Endothelial cell of umbilical vein (primary cell): ENCODE data around the gene GALNT4. TPM values are rescaled to one million over a fixed set of nuclear protein-coding genes. Genes with fewer than 3 reads are reported as not detected.

ENCODE experiments used
- BruUV-seq: library from RNA; stranded (reverse); fragments of 400-500 nt; replicated peaks from 2 replicates; lab custom pipeline; 2021; lab: Mats Ljungman, UMichigan
- CTCF ChIA-PET: fragments of 300-600, 350-600 bp; sonication (Branson Sonifier 250); formaldehyde crosslinking; loops from one replicate; lab custom pipeline; 2021; ENCODE audit warnings: antibody characterized with exemption, inconsistent platforms; lab: Charles Lee
- POLR2A ChIA-PET: fragments of 300-600, 350-600 bp; sonication (Branson Sonifier 250); formaldehyde crosslinking; loops from one replicate; lab custom pipeline; 2021; ENCODE audit warnings: antibody characterized with exemption, inconsistent platforms; lab: Charles Lee
- DNase-seq: peaks from one replicate; pipeline ENCODE4 v3.0.0-alpha.2; 2011; ENCODE audit warnings: low read depth, low spot score
- FAIRE-seq: peaks from 2 replicates; lab custom pipeline; 2011; peaks lifted over from hg19 to GRCh38; lab: Jason Lieb, UNC
- H2AFZ ChIP-seq: 2 replicates; pipeline ENCODE4 v1.6.0; 2012; ENCODE audit warnings: low read depth, low read length, control low read depth, inconsistent platforms
- H3K27ac ChIP-seq: 2 replicates; pipeline ENCODE4 v1.5.1; 2011; ENCODE audit warnings: low read depth, mild to moderate bottlenecking, control low read depth, low read length, moderate library complexity; ENCODE audit not compliant: insufficient read depth
- H3K27me3 ChIP-seq, 2 experiments: 2 replicates each; pipeline versions ENCODE4 v1.6.0 to v1.6.1; 2011; ENCODE audit warnings: low read length in 2 of 2, mixed read lengths in 1 of 2; ENCODE audit not compliant: control insufficient read depth in 2 of 2, insufficient read depth in 2 of 2
- H3K36me3 ChIP-seq, 2 experiments: 2 replicates in 1 of 2; 3 replicates in 1 of 2; pipeline ENCODE4 v1.5.1; 2011; ENCODE audit warnings: low read length in 2 of 2, mild to moderate bottlenecking in 1 of 2, moderate library complexity in 1 of 2; ENCODE audit not compliant: control insufficient read depth in 2 of 2, insufficient read depth in 2 of 2; ENCODE audit errors: extremely low read depth in 1 of 2
- H3K4me1 ChIP-seq: 3 replicates; pipeline ENCODE4 v1.5.1; 2011; ENCODE audit warnings: mild to moderate bottlenecking, low read length; ENCODE audit not compliant: control insufficient read depth, insufficient read depth; ENCODE audit errors: extremely low read depth
- H3K4me2 ChIP-seq: 2 replicates; pipeline ENCODE4 v1.6.1; 2011; ENCODE audit warnings: low read length, control low read depth, mixed read lengths; ENCODE audit not compliant: insufficient read depth
- H3K4me3 ChIP-seq, 3 experiments: fragments of 200-600 bp in 1 of 3; sonication (generic), shearing (Covaris generic) in 1 of 3; replicated peaks in 1 of 3; 2 replicates each; pipeline ENCODE4 v1.5.1; 2011 to 2016; ENCODE audit warnings: control low read depth in 3 of 3, low read length in 3 of 3, mild to moderate bottlenecking in 2 of 3, inconsistent platforms in 1 of 3, low read depth in 1 of 3, moderate library complexity in 1 of 3; ENCODE audit not compliant: insufficient read depth in 1 of 3
- H3K79me2 ChIP-seq: 2 replicates; pipeline ENCODE4 v1.6.0; 2012; ENCODE audit warnings: low read length, inconsistent platforms; ENCODE audit not compliant: control insufficient read depth, insufficient read depth
- H3K9ac ChIP-seq: replicated peaks from 2 replicates; pipeline ENCODE3; 2011; ENCODE audit warnings: low read length, control low read depth; ENCODE audit not compliant: insufficient read depth; ENCODE audit errors: extremely low read depth
- H3K9me1 ChIP-seq: replicated peaks from 3 replicates; pipeline ENCODE4 v1.6.0; 2011; ENCODE audit warnings: mild to moderate bottlenecking, low read length; ENCODE audit not compliant: control insufficient read depth, insufficient read depth; ENCODE audit errors: extremely low read depth
- H3K9me3 ChIP-seq: replicated peaks from 2 replicates; pipeline ENCODE4 v1.5.1; 2012; ENCODE audit warnings: low read length, inconsistent platforms; ENCODE audit not compliant: control insufficient read depth, insufficient read depth
- H4K20me1 ChIP-seq: replicated peaks from 2 replicates; pipeline ENCODE3; 2011; ENCODE audit warnings: mild to moderate bottlenecking, low read length; ENCODE audit not compliant: control insufficient read depth, insufficient read depth; ENCODE audit errors: extremely low read depth
- EZH2 ChIP-seq: IDR thresholded peaks from 2 replicates; pipeline ENCODE4 v1.6.1; 2012; ENCODE audit warnings: borderline replicate concordance, low read depth, mild to moderate bottlenecking, moderate library complexity, low read length, inconsistent platforms; ENCODE audit not compliant: severe bottlenecking
- FOS ChIP-seq: IDR thresholded peaks from 2 replicates; pipeline ENCODE4 v1.6.1; 2011; ENCODE audit warnings: mild to moderate bottlenecking, low read length, moderate library complexity, borderline replicate concordance; ENCODE audit not compliant: insufficient read depth
- GATA2 ChIP-seq: IDR thresholded peaks from 2 replicates; pipeline ENCODE4 v1.7.0; 2011; ENCODE audit warnings: low read depth, mild to moderate bottlenecking, moderate library complexity, mixed read lengths, low read length; ENCODE audit not compliant: insufficient read length, insufficient read depth
- JUN ChIP-seq: IDR thresholded peaks from 2 replicates; pipeline ENCODE4 v1.6.1; 2011; ENCODE audit warnings: borderline replicate concordance, low read depth; ENCODE audit not compliant: insufficient read length, insufficient read depth
- MAX ChIP-seq: IDR thresholded peaks from 2 replicates; pipeline ENCODE4 v1.6.1; 2011; ENCODE audit not compliant: insufficient read depth, insufficient read length
- MYC ChIP-seq: IDR thresholded peaks from one replicate; pipeline ENCODE4 v1.6.1; 2011; ENCODE audit warnings: mild to moderate bottlenecking, low read depth, low read length
- POLR2A ChIP-seq: IDR thresholded peaks from 2 replicates; pipeline ENCODE4 v1.6.1; 2012; ENCODE audit warnings: low read depth, mild to moderate bottlenecking, control low read depth, low read length
- POLR2AphosphoS5 ChIP-seq: IDR thresholded peaks from 2 replicates; pipeline ENCODE4 v1.6.1; 2012; ENCODE audit warnings: low read depth, mild to moderate bottlenecking, control low read depth, low read length, moderate library complexity; ENCODE audit not compliant: insufficient read depth
- dilution Hi-C: fragments of 300-500 bp; cut with MboI; formaldehyde crosslinking; loops from one replicate; pipeline ENCODE4 v1.15.0; 2019; ENCODE audit warnings: low sequenced_read_pairs; ENCODE audit not compliant: extremely low pct_ligation_motif_present
- intact Hi-C: fragments of 100-400 bp; cut with micrococcal nuclease; formaldehyde crosslinking; loops from one replicate; pipeline ENCODE4 v1.10.0; 2022
- polyA plus RNA-seq, 4 experiments: library from polyadenylated mRNA; depleted of rRNA in 3 of 4; stranded (reverse) in 3 of 4; unstranded in 1 of 4; fragments of >200 nt; gene quantifications; 2 replicates each; pipeline versions ENCODE4 v1.2.1 to v1.2.3, GENCODE V29; 2011 to 2012; ENCODE audit warnings: missing spikeins in 1 of 4
- total RNA-seq: library from RNA; stranded (reverse); gene quantifications from 2 replicates; pipeline ENCODE4 v1.2.3, GENCODE V29; 2021
- TF ChIP-seq, protein P1 (sequence below), 2 donors: IDR thresholded peaks; 1 replicate in 1 of 2; 2 replicates in 1 of 2; pipeline ENCODE4 v1.5.1; 2011; ENCODE audit warnings: low read length in 2 of 2, mild to moderate bottlenecking in 2 of 2, moderate library complexity in 2 of 2, control low read depth in 1 of 2, inconsistent platforms in 1 of 2, low read depth in 1 of 2; ENCODE audit not compliant: insufficient read depth in 1 of 2; ENCODE audit errors: extremely low read depth in 1 of 2

GALNT4 gene
- total and polyA plus RNA-seq, 2 donors (not counting 3 experiments of a cell fraction or from before 2014, with no cell fraction given), result 2.0 to 9.8 TPM

- intact Hi-C loops (no loop called here), dilution Hi-C loops (no loop called here)
- no peak overlapping the region for H3K4me2 ChIP-seq
- no peak overlapping the region for H3K4me3 ChIP-seq
- H3K9ac ChIP-seq, result no peak overlapping the region
- H4K20me1 ChIP-seq, result no peaks in the 10 kb centered on the region
- TF ChIP-seq EZH2, result no peak
- TF ChIP-seq, protein P1, sequence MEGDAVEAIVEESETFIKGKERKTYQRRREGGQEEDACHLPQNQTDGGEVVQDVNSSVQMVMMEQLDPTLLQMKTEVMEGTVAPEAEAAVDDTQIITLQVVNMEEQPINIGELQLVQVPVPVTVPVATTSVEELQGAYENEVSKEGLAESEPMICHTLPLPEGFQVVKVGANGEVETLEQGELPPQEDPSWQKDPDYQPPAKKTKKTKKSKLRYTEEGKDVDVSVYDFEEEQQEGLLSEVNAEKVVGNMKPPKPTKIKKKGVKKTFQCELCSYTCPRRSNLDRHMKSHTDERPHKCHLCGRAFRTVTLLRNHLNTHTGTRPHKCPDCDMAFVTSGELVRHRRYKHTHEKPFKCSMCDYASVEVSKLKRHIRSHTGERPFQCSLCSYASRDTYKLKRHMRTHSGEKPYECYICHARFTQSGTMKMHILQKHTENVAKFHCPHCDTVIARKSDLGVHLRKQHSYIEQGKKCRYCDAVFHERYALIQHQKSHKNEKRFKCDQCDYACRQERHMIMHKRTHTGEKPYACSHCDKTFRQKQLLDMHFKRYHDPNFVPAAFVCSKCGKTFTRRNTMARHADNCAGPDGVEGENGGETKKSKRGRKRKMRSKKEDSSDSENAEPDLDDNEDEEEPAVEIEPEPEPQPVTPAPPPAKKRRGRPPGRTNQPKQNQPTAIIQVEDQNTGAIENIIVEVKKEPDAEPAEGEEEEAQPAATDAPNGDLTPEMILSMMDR (IDR thresholded peaks at IDR 0.05; ENCODE audit: extremely low read depth in 1 of 2, insufficient read depth in 1 of 2, low read depth in 1 of 2, low read length in 2 of 2), result no peak
- TF ChIP-seq POLR2A, result no peak
- TF ChIP-seq GATA2, result no peak
- no peak for TF ChIP-seq JUN
- no peak for TF ChIP-seq MYC
- TF ChIP-seq POLR2AphosphoS5, result no peak
- TF ChIP-seq FOS, result no peak
- TF ChIP-seq MAX, result no peak
- DNase-seq (no peak), FAIRE-seq (no peak)
- no peaks in the 10 kb centered on the region for H3K9me3 ChIP-seq
- H3K27ac ChIP-seq, result no peak overlapping the region
- no peaks in the 10 kb centered on the region for H3K79me2 ChIP-seq
- no TSS peak for BruUV-seq
- POLR2A ChIA-PET, result no interaction called here
- no peaks in the 10 kb centered on the region for H3K36me3 ChIP-seq
- H2AFZ ChIP-seq, result no peak overlapping the region
- peaks cover 6% of the 10 kb centered on the region for H3K4me1 ChIP-seq
- no peaks in the 10 kb centered on the region for H3K9me1 ChIP-seq
- CTCF ChIA-PET, result interaction anchor here (1.2 kb wide), 1 partner anchor 19 kb away, joined by 3 read pairs; no protein-coding TSS in a partner anchor
- no peaks in the 10 kb centered on the region for H3K27me3 ChIP-seq
Measured at GRCh38 chr12:89476232-89476631, 48.4 kb downstream of the GALNT4 start.
